Smooth muscle cell (in vitro differentiated cells): ENCODE data around the gene EFCAB8. TPM values are rescaled to one million over a fixed set of nuclear protein-coding genes. Genes with fewer than 3 reads are reported as not detected.

ENCODE experiments used
- DNase-seq: peaks from one replicate; lab custom pipeline; 2025; ENCODE audit not compliant: unreplicated experiment; lab: John Stamatoyannopoulos, UW
- H2AFZ ChIP-seq: fragments of 200-600 bp; sonication (generic); 2 replicates; pipeline ENCODE4 v1.6.0; 2016; ENCODE audit warnings: antibody characterized with exemption, low read depth, mild to moderate bottlenecking
- H3F3A ChIP-seq: fragments of 200-600 bp; sonication (generic); 2 replicates; pipeline ENCODE4 v1.6.0; 2017; ENCODE audit warnings: antibody characterized with exemption, low read depth
- H3K27ac ChIP-seq: fragments of 200-600 bp; sonication (generic); 2 replicates; pipeline ENCODE4 v1.5.1; 2016; ENCODE audit warnings: low read depth, mild to moderate bottlenecking
- H3K27me3 ChIP-seq: fragments of 200-600 bp; sonication (generic); 2 replicates; pipeline ENCODE4 v1.6.1; 2016; ENCODE audit warnings: low read depth, mild to moderate bottlenecking
- H3K36me3 ChIP-seq: fragments of 200-600 bp; sonication (generic); 2 replicates; pipeline ENCODE4 v1.5.1; 2016; ENCODE audit warnings: low read depth
- H3K4me1 ChIP-seq: fragments of 200-600 bp; sonication (generic); 2 replicates; pipeline ENCODE4 v1.5.1; 2016; ENCODE audit warnings: low read depth
- H3K4me2 ChIP-seq: fragments of 200-600 bp; sonication (generic); 2 replicates; pipeline ENCODE4 v1.6.0; 2016; ENCODE audit warnings: mild to moderate bottlenecking
- H3K4me3 ChIP-seq: fragments of 200-600 bp; sonication (generic); 2 replicates; pipeline ENCODE4 v1.5.1; 2016; ENCODE audit warnings: mild to moderate bottlenecking
- H3K79me2 ChIP-seq: fragments of 200-600 bp; sonication (generic); 2 replicates; pipeline ENCODE4 v1.6.0; 2016; ENCODE audit warnings: low read depth, mild to moderate bottlenecking
- H3K9ac ChIP-seq: fragments of 200-600 bp; sonication (generic); 2 replicates; pipeline ENCODE4 v1.6.0; 2016; ENCODE audit warnings: low read depth
- H3K9me3 ChIP-seq: fragments of 200-600 bp; sonication (generic); replicated peaks from 2 replicates; pipeline ENCODE4 v1.5.1; 2016; ENCODE audit warnings: low read depth
- H4K20me1 ChIP-seq: fragments of 200-600 bp; sonication (generic); 2 replicates; pipeline ENCODE4 v1.6.0; 2016; ENCODE audit warnings: low read depth
- CTCF ChIP-seq: fragments of 200-600 bp; sonication (generic); IDR thresholded peaks from 2 replicates; pipeline ENCODE4 v1.5.1; 2017; ENCODE audit warnings: borderline replicate concordance, mild to moderate bottlenecking, antibody characterized with exemption; ENCODE audit not compliant: insufficient read depth, poor library complexity, severe bottlenecking
- WGBS: methylation state at CpG from one replicate; pipeline ENCODE4 v1.1.7; 2016; ENCODE audit warnings: low lambda C conversion rate; 5-methylcytosine and 5-hydroxymethylcytosine counted together
- polyA plus RNA-seq: library from polyadenylated mRNA; unstranded; fragments of >200 nt; fragmentation: Nextera tagmentation; extraction: Ambion mirVana; gene quantifications from 2 replicates; pipeline ENCODE4 v1.2.1, GENCODE V29; 2016
- total RNA-seq: library from RNA; depleted of rRNA; stranded (reverse); fragments of >200 nt; gene quantifications from 2 replicates; pipeline ENCODE4 v1.2.3, GENCODE V29; 2014

Gene EFCAB8
- total and polyA plus RNA-seq, 2 experiments from 2014 or later: 0.25 to 1.7 TPM

GRCh38 chr20:32834972-32835371 is 23.8 kb upstream of the EFCAB8 start:
- Histone ChIP-seq H3K27ac (no peak overlapping the region), H2AFZ (no peak overlapping the region), H3K4me1 (no peaks in the 10 kb centered on the region), H4K20me1 (peaks cover 98% of the 10 kb centered on the region), H3F3A (no peaks in the 10 kb centered on the region), H3K4me2 (no peak overlapping the region), H3K79me2 (peaks cover 97% of the 10 kb centered on the region), H3K27me3 (no peaks in the 10 kb centered on the region), H3K4me3 (no peak overlapping the region), H3K9ac (no peak overlapping the region), H3K36me3 (peaks cover 35% of the 10 kb centered on the region), H3K9me3 (no peaks in the 10 kb centered on the region)
- DNase-seq: no peak
- no peak for TF ChIP-seq CTCF

GRCh38 chr20:32837157-32837556 is 21.6 kb upstream of the EFCAB8 start:
- Histone ChIP-seq H3K4me1 (no peaks in the 10 kb centered on the region), H3F3A (no peaks in the 10 kb centered on the region), H3K4me3 (no peak overlapping the region), H3K79me2 (peaks cover 95% of the 10 kb centered on the region), H2AFZ (no peak overlapping the region), H4K20me1 (peaks cover 97% of the 10 kb centered on the region), H3K27me3 (no peaks in the 10 kb centered on the region), H3K27ac (no peak overlapping the region), H3K36me3 (peaks cover 37% of the 10 kb centered on the region), H3K9me3 (no peaks in the 10 kb centered on the region), H3K9ac (no peak overlapping the region), H3K4me2 (no peak overlapping the region)
- no peak for DNase-seq
- 100% methylated on average over 1 of the region's 1 CpG for WGBS
- TF ChIP-seq CTCF: no peak

- TF ChIP-seq CTCF: no peak
- Histone ChIP-seq H3K9ac (no peak overlapping the region), H4K20me1 (peaks cover 97% of the 10 kb centered on the region), H3K27ac (no peak overlapping the region), H3K4me1 (no peaks in the 10 kb centered on the region), H3K9me3 (no peaks in the 10 kb centered on the region), H3K27me3 (no peaks in the 10 kb centered on the region), H3K4me3 (no peak overlapping the region), H3K4me2 (no peak overlapping the region), H3F3A (no peaks in the 10 kb centered on the region), H2AFZ (no peak overlapping the region), H3K79me2 (peaks cover 95% of the 10 kb centered on the region), H3K36me3 (peaks cover 29% of the 10 kb centered on the region)
- DNase-seq: no peak
- 97% methylated on average over 17 of the region's 17 CpGs for WGBS
These were observed 19.3 kb upstream of the EFCAB8 start for GRCh38 chr20:32839227-32839981.

- H3K9ac ChIP-seq: no peak overlapping the region
- DNase-seq: no peak
- no peak overlapping the region for H3K4me3 ChIP-seq
- no peak for TF ChIP-seq CTCF
- no peaks in the 10 kb centered on the region for H3K9me3 ChIP-seq
- H3K27me3 ChIP-seq: no peaks in the 10 kb centered on the region
- H3K4me1 ChIP-seq: no peaks in the 10 kb centered on the region
- WGBS: 94% methylated on average over 4 of the region's 4 CpGs
- H3K36me3 ChIP-seq: peaks cover 28% of the 10 kb centered on the region
- no peaks in the 10 kb centered on the region for H3F3A ChIP-seq
- H3K4me2 ChIP-seq: no peak overlapping the region
- H2AFZ ChIP-seq: no peak overlapping the region
- H3K79me2 ChIP-seq: peaks cover 95% of the 10 kb centered on the region
- peaks cover 97% of the 10 kb centered on the region for H4K20me1 ChIP-seq
- no peak overlapping the region for H3K27ac ChIP-seq
These were observed 18.8 kb upstream of the EFCAB8 start for GRCh38 chr20:32839982-32840285.
